ENCODE measurements around the gene CNPY1.

The CNPY1 gene

DNA sequence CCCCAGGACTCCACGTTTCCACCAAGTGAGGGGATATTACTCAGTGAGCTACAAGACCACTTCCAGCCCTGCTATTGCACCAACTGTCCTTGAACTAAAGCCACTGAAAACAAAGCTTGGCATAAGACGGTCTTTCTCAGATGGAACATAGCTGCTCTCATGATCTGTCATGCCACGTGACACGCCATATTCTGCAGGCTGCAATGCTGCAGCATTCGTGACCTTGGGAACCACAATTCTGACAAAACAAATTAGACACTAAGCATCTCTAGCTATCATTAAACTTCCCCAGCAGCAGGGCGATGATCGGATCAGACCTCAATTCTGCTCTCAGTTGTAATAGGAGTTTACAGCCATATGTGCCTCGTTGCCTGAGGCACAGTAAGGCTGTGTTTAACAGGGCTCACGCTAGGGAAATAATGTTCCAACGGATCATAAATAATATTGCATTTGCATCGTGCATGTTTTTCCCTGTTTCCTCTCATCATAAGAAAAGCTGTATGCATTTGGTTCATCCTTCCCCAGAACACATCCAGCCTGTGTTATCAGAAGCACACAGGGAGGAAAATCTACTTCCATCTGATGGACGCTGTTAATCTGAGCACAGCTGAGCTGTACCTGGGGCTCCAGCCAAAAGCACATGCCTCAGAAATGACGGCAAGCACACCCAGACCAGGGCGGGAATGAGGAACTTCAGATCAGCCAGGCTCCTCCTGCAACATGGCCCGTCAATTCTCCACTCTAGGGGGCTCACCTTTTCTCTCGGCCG lies 38.6 kb upstream of the CNPY1 start:
- H3K4me3 ChIP-seq (ENCODE audit: low read depth, low read length): no peak overlapping the region
- no peak for DNase-seq (ENCODE audit: low read depth, low spot score)
- TF ChIP-seq, protein P1, sequence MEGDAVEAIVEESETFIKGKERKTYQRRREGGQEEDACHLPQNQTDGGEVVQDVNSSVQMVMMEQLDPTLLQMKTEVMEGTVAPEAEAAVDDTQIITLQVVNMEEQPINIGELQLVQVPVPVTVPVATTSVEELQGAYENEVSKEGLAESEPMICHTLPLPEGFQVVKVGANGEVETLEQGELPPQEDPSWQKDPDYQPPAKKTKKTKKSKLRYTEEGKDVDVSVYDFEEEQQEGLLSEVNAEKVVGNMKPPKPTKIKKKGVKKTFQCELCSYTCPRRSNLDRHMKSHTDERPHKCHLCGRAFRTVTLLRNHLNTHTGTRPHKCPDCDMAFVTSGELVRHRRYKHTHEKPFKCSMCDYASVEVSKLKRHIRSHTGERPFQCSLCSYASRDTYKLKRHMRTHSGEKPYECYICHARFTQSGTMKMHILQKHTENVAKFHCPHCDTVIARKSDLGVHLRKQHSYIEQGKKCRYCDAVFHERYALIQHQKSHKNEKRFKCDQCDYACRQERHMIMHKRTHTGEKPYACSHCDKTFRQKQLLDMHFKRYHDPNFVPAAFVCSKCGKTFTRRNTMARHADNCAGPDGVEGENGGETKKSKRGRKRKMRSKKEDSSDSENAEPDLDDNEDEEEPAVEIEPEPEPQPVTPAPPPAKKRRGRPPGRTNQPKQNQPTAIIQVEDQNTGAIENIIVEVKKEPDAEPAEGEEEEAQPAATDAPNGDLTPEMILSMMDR (IDR thresholded peaks at IDR 0.05; ENCODE audit: low read depth, low read length): no peak
- in situ Hi-C loops (cut with HindIII; ENCODE audit: low sequenced_read_pairs): no loop called here

DNA sequence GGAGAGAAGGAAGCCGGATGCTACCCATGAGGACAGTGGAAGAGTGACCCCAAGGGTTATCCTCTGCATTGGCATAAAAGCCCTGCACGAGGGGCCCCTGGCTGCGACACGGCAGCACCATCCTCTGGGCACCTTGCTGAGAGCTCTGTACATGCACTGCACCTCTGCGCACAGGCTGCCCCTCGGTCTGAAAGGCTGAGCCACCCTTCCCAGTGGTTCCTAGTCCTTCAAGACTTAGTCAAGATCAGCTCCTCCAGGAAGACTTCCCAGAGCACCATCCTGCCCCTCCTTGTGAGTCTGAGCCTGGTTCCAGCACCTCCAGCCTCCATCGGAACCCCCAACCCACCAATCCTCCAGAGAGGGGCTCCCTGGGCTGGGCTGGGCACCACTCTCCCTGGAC lies 37.9 kb upstream of the CNPY1 start:
- DNase-seq (ENCODE audit: low read depth, low spot score): no peak
- in situ Hi-C loops (cut with HindIII; ENCODE audit: low sequenced_read_pairs): no loop called here
- no peak overlapping the region for H3K4me3 ChIP-seq (ENCODE audit: low read depth, low read length)
- TF ChIP-seq, protein P1 (IDR thresholded peaks at IDR 0.05; ENCODE audit: low read depth, low read length): no peak

DNA sequence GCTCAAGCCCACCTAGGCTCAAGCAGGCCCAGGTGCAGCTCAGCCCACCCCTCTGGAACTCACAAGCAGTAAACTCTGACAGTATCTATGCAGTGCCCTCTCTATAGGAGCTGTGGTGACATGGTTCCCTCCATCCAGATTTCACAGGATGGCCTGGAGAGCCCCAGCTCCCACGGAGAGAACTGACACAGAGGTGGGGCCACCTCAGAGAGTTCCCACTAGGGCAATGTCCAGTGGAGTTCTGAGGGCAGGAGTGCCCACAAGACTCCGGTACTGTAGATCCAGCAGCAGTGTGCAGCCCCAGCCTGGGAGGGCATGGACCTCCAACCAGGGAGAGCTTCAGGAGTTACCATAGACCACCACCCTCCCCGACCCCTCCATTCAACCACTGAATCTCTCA lies 37.3 kb upstream of the CNPY1 start:
- TF ChIP-seq, protein P1 (IDR thresholded peaks at IDR 0.05; ENCODE audit: low read depth, low read length): no peak
- H3K4me3 ChIP-seq (ENCODE audit: low read depth, low read length): no peak overlapping the region

DNA sequence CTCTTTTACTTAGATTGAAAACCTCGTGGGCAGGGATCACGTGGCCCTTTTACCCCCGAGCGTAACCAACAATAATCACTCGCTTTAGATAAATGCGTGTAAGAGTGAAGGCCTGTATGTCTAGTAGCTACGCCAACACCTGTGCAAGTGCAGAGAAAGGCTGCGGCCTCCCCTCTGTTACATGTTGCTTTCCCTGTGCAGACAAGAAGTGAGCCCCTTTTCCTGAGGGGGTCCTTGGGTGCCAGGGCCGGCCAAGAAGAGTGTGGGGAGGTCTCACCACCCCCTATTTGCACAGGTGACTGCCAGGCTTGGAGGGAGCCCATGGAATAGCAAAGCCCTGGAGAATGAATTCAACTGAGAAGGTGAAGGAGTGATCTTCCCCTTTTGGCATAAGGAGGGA lies 35.6 kb upstream of the CNPY1 start:
- no peak overlapping the region for H3K4me3 ChIP-seq (ENCODE audit: low read depth, low read length)
- TF ChIP-seq, protein P1 (IDR thresholded peaks at IDR 0.05; ENCODE audit: low read depth, low read length): no peak
- in situ Hi-C loops (cut with HindIII; ENCODE audit: low sequenced_read_pairs): no loop called here
- no peak for DNase-seq (ENCODE audit: low read depth, low spot score)

More for the DNA sequence above, 37.3 kb upstream of the CNPY1 start:
- DNase-seq (ENCODE audit: low read depth, low spot score): no peak
- in situ Hi-C loops (cut with HindIII; ENCODE audit: low sequenced_read_pairs): no loop called here

DNA sequence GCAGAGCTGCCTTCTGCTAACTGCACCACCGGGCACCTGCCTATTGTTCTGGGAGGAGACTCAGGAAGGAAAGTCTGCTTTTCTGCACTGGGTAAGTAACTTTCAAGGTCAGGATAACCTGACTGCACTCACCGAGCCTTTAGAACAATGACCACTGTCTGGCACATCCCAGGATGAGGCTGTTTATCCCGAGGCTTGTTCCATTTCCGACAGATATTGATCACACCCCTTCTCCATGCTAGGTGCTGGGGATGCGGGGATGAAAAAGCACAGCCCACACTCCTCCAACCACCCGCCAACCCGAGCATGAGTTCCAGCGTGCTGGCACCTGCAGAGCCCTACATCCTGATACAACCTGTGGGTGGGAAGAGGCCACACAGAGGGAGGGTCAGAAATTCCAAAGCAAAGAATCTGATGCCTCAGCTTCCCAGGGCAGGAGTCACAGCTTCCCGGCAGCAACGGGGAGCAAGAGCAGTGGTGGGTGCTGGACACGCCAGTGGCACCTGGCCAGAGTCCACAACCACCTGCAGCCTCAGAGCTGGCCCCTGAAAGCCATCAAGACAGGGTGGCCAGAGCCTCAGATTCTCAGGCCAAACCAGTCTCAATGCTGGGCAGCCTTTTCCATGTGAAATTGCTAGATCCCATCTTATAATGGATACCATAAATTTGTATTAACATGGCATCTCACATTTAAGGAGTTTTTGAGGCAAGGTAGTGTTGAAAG lies 34.9 kb upstream of the CNPY1 start:
- TF ChIP-seq, protein P1 (IDR thresholded peaks at IDR 0.05; ENCODE audit: low read depth, low read length): no peak
- in situ Hi-C loops (cut with HindIII; ENCODE audit: low sequenced_read_pairs): no loop called here
- H3K4me3 ChIP-seq (ENCODE audit: low read depth, low read length): no peak overlapping the region
- DNase-seq (ENCODE audit: low read depth, low spot score): no peak

DNA sequence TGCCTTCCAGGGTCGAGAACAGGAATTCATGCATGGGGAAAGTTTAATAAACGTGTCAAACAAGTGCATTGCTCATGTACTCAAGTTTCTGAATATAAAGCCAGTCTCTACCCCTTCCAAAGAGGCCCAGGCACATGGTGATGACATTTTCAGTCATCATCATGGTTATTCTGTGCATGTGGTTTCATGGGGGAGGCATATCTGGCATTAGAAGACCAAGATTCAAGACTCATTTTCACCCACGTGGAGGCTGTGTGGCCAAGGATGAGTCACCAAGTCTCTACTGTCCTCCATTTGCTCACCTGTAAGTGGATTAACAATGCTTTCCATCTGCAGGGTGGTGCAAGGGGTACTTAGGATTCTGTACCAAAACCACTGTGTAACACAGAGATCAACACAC lies 34.0 kb upstream of the CNPY1 start:
- TF ChIP-seq, protein P1 (IDR thresholded peaks at IDR 0.05; ENCODE audit: low read depth, low read length): no peak
- in situ Hi-C loops (cut with HindIII; ENCODE audit: low sequenced_read_pairs): no loop called here
- no peak overlapping the region for H3K4me3 ChIP-seq (ENCODE audit: low read depth, low read length)
- no peak for DNase-seq (ENCODE audit: low read depth, low spot score)
